HCT116 (cell line): ENCODE measurements around the gene ELP2. TPM values are rescaled to one million over a fixed set of nuclear protein-coding genes. Genes with fewer than 3 reads are reported as not detected.

ENCODE experiments used
- ATAC-seq: fragments of 200-7000 bp; cut with Tn5 transposase; 2 replicates; pipeline ENCODE4 v1.9.1; 2020; ENCODE audit warnings: mild to moderate bottlenecking, moderate library complexity
- BruUV-seq: library from RNA; stranded (reverse); fragments of 400-500 nt; replicated peaks from 2 replicates; lab custom pipeline; 2021; lab: Mats Ljungman, UMichigan
- CTCF ChIA-PET: fragments of 300-600 bp; sonication (Branson Sonifier 250); formaldehyde crosslinking; loops from one replicate; lab custom pipeline; 2021; ENCODE audit warnings: antibody characterized with exemption; lab: Charles Lee
- POLR2A ChIA-PET: fragments of 300-600, 350-600 bp; sonication (Branson Sonifier 250); formaldehyde crosslinking; loops from one replicate; lab custom pipeline; 2021; ENCODE audit warnings: antibody characterized with exemption; lab: Charles Lee
- RAD21 ChIA-PET, 2 experiments: fragments of 300-600 bp; sonication (Branson Sonifier 250); formaldehyde crosslinking; loops; one replicate each; lab custom pipeline; 2023; ENCODE audit warnings: low total read pairs in 2 of 2; ENCODE audit not compliant: uncharacterized antibody in 2 of 2, unreplicated experiment in 2 of 2, low non-redundant PET in 1 of 2; lab: Charles Lee
- DNase-seq: peaks from one replicate; pipeline ENCODE4 v3.0.0-alpha.2; 2010; ENCODE audit warnings: low read depth, low spot score
- H2AFZ ChIP-seq: fragments of 200-600 bp; shearing (Covaris generic), sonication (generic); 2 replicates; pipeline ENCODE4 v1.6.1; 2017; ENCODE audit warnings: low read depth, mixed run types, mixed read lengths, antibody characterized with exemption, low read length; ENCODE audit not compliant: poor library complexity, severe bottlenecking
- H3K27ac ChIP-seq: 2 replicates; pipeline ENCODE4 v1.5.1; 2012; ENCODE audit warnings: low read depth, low read length
- H3K27me3 ChIP-seq: fragments of 200-600 bp; sonication (generic); 2 replicates; pipeline ENCODE4 v1.6.1; 2016; ENCODE audit warnings: mixed run types, low read length, mixed read lengths; ENCODE audit not compliant: insufficient read depth
- H3K36me3 ChIP-seq, 2 experiments: fragments of 200-500 bp in 1 of 2; fragments of 200-600 bp in 1 of 2; sonication (Bioruptor generic) in 1 of 2; sonication (generic) in 1 of 2; 2 replicates each; pipeline versions ENCODE4 v1.5.1 to v1.6.1; 2014 to 2016; ENCODE audit warnings: low read length in 2 of 2, inconsistent platforms in 1 of 2, mixed read lengths in 1 of 2, mixed run types in 1 of 2; ENCODE audit not compliant: insufficient read depth in 2 of 2, control insufficient read depth in 1 of 2
- H3K4me1 ChIP-seq, 2 experiments: fragments of 200-600 bp in 1 of 2; sonication (generic) in 1 of 2; 2 replicates each; pipeline versions ENCODE4 v1.5.1 to v1.6.1; 2012 to 2017; ENCODE audit warnings: low read length in 2 of 2, inconsistent platforms in 1 of 2, mild to moderate bottlenecking in 1 of 2, mixed read lengths in 1 of 2, mixed run types in 1 of 2, moderate library complexity in 1 of 2; ENCODE audit not compliant: insufficient read depth in 2 of 2, control insufficient read depth in 1 of 2
- H3K4me2 ChIP-seq: fragments of 200-600 bp; sonication (generic); 2 replicates; pipeline ENCODE4 v1.6.1; 2017; ENCODE audit warnings: mixed run types, low read length, mixed read lengths
- H3K4me3 ChIP-seq, 2 experiments: fragments of 200-600 bp in 1 of 2; sonication (generic) in 1 of 2; replicated peaks in 1 of 2; 2 replicates each; pipeline ENCODE4 v1.5.1; 2011 to 2016; ENCODE audit warnings: low read length in 2 of 2, control low read depth in 1 of 2, low read depth in 1 of 2, mild to moderate bottlenecking in 1 of 2, mixed read lengths in 1 of 2, mixed run types in 1 of 2
- H3K79me2 ChIP-seq: fragments of 200-600 bp; sonication (generic); 2 replicates; pipeline ENCODE4 v1.6.1; 2017; ENCODE audit warnings: mild to moderate bottlenecking, mixed run types, low read length, moderate library complexity, mixed read lengths; ENCODE audit not compliant: insufficient read depth
- H3K9ac ChIP-seq: fragments of 200-600 bp; sonication (generic); 2 replicates; pipeline ENCODE4 v1.6.1; 2016; ENCODE audit warnings: low read length, mixed read lengths
- H3K9me2 ChIP-seq: fragments of 200-600 bp; sonication (generic), shearing (Covaris generic); 2 replicates; pipeline ENCODE4 v1.6.1; 2017; ENCODE audit warnings: mixed run types, mild to moderate bottlenecking, moderate library complexity; ENCODE audit not compliant: insufficient read depth
- H3K9me3 ChIP-seq, 2 experiments: fragments of 200-500 bp in 1 of 2; fragments of 200-600 bp in 1 of 2; sonication (Bioruptor generic) in 1 of 2; sonication (generic) in 1 of 2; 2 replicates each; pipeline ENCODE4 v1.6.1; 2014 to 2017; ENCODE audit warnings: low read length in 2 of 2, mixed read lengths in 2 of 2, inconsistent platforms in 1 of 2, low read depth in 1 of 2, mild to moderate bottlenecking in 1 of 2, mixed run types in 1 of 2, moderate library complexity in 1 of 2; ENCODE audit not compliant: control insufficient read depth in 1 of 2, insufficient read depth in 1 of 2
- H4K20me1 ChIP-seq: fragments of 200-600 bp; sonication (generic), shearing (Covaris generic); 2 replicates; pipeline ENCODE4 v1.6.1; 2017; ENCODE audit warnings: mixed run types, mild to moderate bottlenecking, moderate library complexity; ENCODE audit not compliant: insufficient read depth
- CEBPB ChIP-seq: IDR thresholded peaks from 2 replicates; pipeline ENCODE4 v1.6.1; 2012; ENCODE audit warnings: low read depth
- CTCF ChIP-seq, 3 experiments: fragments of 200-600 bp in 1 of 3; sonication (generic) in 1 of 3; IDR thresholded peaks in 2 of 3; conservative IDR thresholded peaks in 1 of 3; 2 replicates each; pipeline ENCODE4 v1.5.1; 2012 to 2017; ENCODE audit warnings: low read depth in 2 of 3, low read length in 2 of 3, antibody characterized with exemption in 1 of 3, borderline replicate concordance in 1 of 3, control low read depth in 1 of 3, mild to moderate bottlenecking in 1 of 3, mixed read lengths in 1 of 3, mixed run types in 1 of 3, moderate library complexity in 1 of 3; ENCODE audit not compliant: insufficient read depth in 1 of 3
- ELF1 ChIP-seq: IDR thresholded peaks from 2 replicates; pipeline ENCODE4 v1.6.1; 2012; ENCODE audit warnings: low read depth, borderline replicate concordance
- EZH2 ChIP-seq: fragments of 200-600 bp; sonication (generic); IDR thresholded peaks from 2 replicates; pipeline ENCODE4 v1.6.1; 2017; ENCODE audit warnings: antibody characterized with exemption, mixed run types
- EZH2phosphoT487 ChIP-seq: fragments of 200-600 bp; IDR thresholded peaks from 2 replicates; pipeline ENCODE4 v1.6.1; 2018; ENCODE audit warnings: antibody characterized with exemption, borderline replicate concordance
- FOSL1 ChIP-seq: IDR thresholded peaks from 2 replicates; pipeline ENCODE4 v1.6.1; 2012; ENCODE audit warnings: low read depth
- MAX ChIP-seq: IDR thresholded peaks from 2 replicates; pipeline ENCODE4 v1.6.1; 2012
- POLR2A ChIP-seq: IDR thresholded peaks from 2 replicates; pipeline ENCODE4 v1.7.0; 2011; ENCODE audit warnings: borderline replicate concordance; ENCODE audit not compliant: insufficient read depth, insufficient read length; ENCODE audit errors: extremely low read depth
- RAD21 ChIP-seq: IDR thresholded peaks from 2 replicates; pipeline ENCODE4 v1.6.1; 2012; ENCODE audit warnings: low read depth, mild to moderate bottlenecking
- SIN3A ChIP-seq: IDR thresholded peaks from 2 replicates; pipeline ENCODE4 v1.6.1; 2012; ENCODE audit warnings: low read depth
- ZFX ChIP-seq: fragments of 450-650 bp; IDR thresholded peaks from 2 replicates; pipeline ENCODE4 v1.6.1; 2017
- intact Hi-C: fragments of 100-400 bp; cut with micrococcal nuclease; formaldehyde crosslinking; loops from 2 replicates; pipeline ENCODE4 v1.10.0; 2022
- total RNA-seq: library from RNA; stranded (reverse); gene quantifications from one replicate; pipeline ENCODE4 v1.2.1, GENCODE V29; 2021; ENCODE audit not compliant: unreplicated experiment
- TF ChIP-seq, protein P1 (sequence below): IDR thresholded peaks from 2 replicates; pipeline ENCODE4 v1.6.1; 2011; ENCODE audit warnings: mild to moderate bottlenecking, low read length, moderate library complexity; ENCODE audit not compliant: insufficient replicate concordance; ENCODE audit errors: extremely low read depth

ELP2 gene
- total RNA-seq, 1 experiment from 2014 or later = 109 TPM

- ATAC-seq (no peak), DNase-seq (no peak)
- TF ChIP-seq MAX = no peak
- no peak for TF ChIP-seq ELF1
- no peak for TF ChIP-seq EZH2
- no peak for TF ChIP-seq POLR2A
- no peak for TF ChIP-seq ZFX
- no peak for TF ChIP-seq EZH2phosphoT487
- TF ChIP-seq, protein P1, sequence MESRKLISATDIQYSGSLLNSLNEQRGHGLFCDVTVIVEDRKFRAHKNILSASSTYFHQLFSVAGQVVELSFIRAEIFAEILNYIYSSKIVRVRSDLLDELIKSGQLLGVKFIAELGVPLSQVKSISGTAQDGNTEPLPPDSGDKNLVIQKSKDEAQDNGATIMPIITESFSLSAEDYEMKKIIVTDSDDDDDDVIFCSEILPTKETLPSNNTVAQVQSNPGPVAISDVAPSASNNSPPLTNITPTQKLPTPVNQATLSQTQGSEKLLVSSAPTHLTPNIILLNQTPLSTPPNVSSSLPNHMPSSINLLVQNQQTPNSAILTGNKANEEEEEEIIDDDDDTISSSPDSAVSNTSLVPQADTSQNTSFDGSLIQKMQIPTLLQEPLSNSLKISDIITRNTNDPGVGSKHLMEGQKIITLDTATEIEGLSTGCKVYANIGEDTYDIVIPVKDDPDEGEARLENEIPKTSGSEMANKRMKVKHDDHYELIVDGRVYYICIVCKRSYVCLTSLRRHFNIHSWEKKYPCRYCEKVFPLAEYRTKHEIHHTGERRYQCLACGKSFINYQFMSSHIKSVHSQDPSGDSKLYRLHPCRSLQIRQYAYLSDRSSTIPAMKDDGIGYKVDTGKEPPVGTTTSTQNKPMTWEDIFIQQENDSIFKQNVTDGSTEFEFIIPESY = no peak
- TF ChIP-seq RAD21 = no peak
- TF ChIP-seq CEBPB = no peak
- no peak for TF ChIP-seq CTCF (IDR thresholded peaks at IDR 0.05 in 2 of 3, conservative IDR thresholded peaks at IDR 0.05 in 1 of 3; ENCODE audit: borderline replicate concordance in 1 of 3, insufficient read depth in 1 of 3, low read depth in 2 of 3, low read length in 2 of 3)
- no peak for TF ChIP-seq SIN3A
- TF ChIP-seq FOSL1 = no peak
- RAD21 ChIA-PET = no interaction called here
- Histone ChIP-seq H3K36me3 (no peaks in the 10 kb centered on the region), H3K27me3 (no peaks in the 10 kb centered on the region), H3K27ac (no peak overlapping the region), H2AFZ (no peak overlapping the region), H3K9ac (no peak overlapping the region), H3K9me3 (no peaks in the 10 kb centered on the region), H3K4me2 (no peak overlapping the region), H4K20me1 (no peaks in the 10 kb centered on the region), H3K79me2 (no peaks in the 10 kb centered on the region), H3K9me2 (no peaks in the 10 kb centered on the region), H3K4me1 (no peaks in the 10 kb centered on the region), H3K4me3 (no peak overlapping the region)
- CTCF ChIA-PET = interaction anchor here (2.0 kb wide), 1 partner anchor 10 kb away, joined by 8 read pairs; no protein-coding TSS in a partner anchor
- POLR2A ChIA-PET = no interaction called here
- BruUV-seq = no TSS peak
- intact Hi-C loops = no loop called here
Measured at GRCh38 chr18:36086186-36086585, 43.5 kb upstream of the ELP2 start.
